IgD-negative memory B cell (primary cell): Measurements from ENCODE around the gene ANKRD9. TPM values are rescaled to one million over a fixed set of nuclear protein-coding genes. Genes with fewer than 3 reads are reported as not detected.

Source experiments
- H3K27ac Mint-ChIP-seq, 3 donors: one replicate each; pipeline ENCODE4 v1.8.0; 2020 to 2022; ENCODE audit warnings: mild to moderate bottlenecking in 3 of 3, mixed read lengths in 3 of 3, moderate library complexity in 1 of 3
- H3K27me3 Mint-ChIP-seq: one replicate; pipeline ENCODE4 v1.8.0; 2021; ENCODE audit warnings: mixed read lengths
- H3K36me3 Mint-ChIP-seq: one replicate; pipeline ENCODE4 v1.8.0; 2020; ENCODE audit warnings: mild to moderate bottlenecking, mixed read lengths
- H3K4me1 Mint-ChIP-seq, 3 donors: one replicate each; pipeline ENCODE4 v1.8.0; 2020 to 2022; ENCODE audit warnings: mixed read lengths in 3 of 3, mild to moderate bottlenecking in 1 of 3
- H3K4me3 Mint-ChIP-seq, 4 donors: one replicate each; pipeline ENCODE4 v1.8.0; 2020 to 2022; ENCODE audit warnings: mild to moderate bottlenecking in 4 of 4, mixed read lengths in 4 of 4, moderate library complexity in 3 of 4
- H3K9me3 Mint-ChIP-seq, 3 donors: one replicate each; pipeline ENCODE4 v1.8.0; 2020 to 2021; ENCODE audit warnings: mixed read lengths in 3 of 3, mild to moderate bottlenecking in 1 of 3
- polyA plus RNA-seq: library from polyadenylated mRNA; unstranded; fragments of 300-500 nt; fragmentation: Illumina TruSeq; gene quantifications from one replicate; pipeline ENCODE4 v1.2.3, GENCODE V29; 2021

The ANKRD9 gene
- polyA plus RNA-seq, 1 donor from 2014 or later: 0.93 TPM

DNA sequence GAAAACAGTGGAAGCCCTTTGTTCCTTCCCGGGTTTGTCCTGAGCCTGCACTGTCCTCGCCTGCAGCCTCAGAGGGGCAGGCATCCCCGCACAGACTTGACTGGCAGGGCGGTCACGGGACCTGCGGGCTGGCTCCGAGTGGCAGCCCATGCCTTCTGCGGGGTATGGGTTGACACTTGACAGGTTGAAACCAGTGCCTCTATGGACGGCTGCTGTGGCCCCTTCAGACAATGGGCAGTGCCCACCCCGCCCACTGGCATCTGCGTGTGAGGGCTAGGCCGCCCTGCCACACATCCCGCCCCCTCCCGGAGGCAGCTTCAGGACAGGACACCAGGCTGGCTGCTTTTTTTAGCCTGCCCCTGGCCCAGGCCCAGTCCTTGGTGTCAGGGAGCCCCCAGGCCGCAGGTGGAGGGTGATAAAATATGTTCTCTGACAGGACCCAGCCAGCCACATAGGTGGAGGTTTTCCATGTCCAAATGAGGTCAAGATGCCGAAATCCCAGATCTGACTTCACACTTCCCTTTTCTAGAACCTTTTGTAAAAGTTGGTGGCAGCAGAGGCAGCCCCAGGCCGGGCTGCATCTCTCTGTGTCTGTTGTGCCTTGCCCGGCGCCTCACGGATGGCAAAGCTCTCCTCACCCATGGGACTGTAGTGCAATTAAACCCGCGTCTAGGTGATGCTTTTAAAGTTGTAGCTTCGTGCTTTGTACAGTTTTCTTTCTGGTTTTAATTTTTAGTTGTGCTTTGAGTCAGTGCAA, 10.0 kb downstream of the ANKRD9 start:
- no peaks in the 10 kb centered on the region for H3K9me3 Mint-ChIP-seq
- no peaks in the 10 kb centered on the region for H3K4me1 Mint-ChIP-seq
- peaks cover 1% of the 10 kb centered on the region for H3K36me3 Mint-ChIP-seq
- H3K4me3 Mint-ChIP-seq: no peak overlapping the region
- H3K27me3 Mint-ChIP-seq: no peaks in the 10 kb centered on the region
- no peak overlapping the region for H3K27ac Mint-ChIP-seq

DNA sequence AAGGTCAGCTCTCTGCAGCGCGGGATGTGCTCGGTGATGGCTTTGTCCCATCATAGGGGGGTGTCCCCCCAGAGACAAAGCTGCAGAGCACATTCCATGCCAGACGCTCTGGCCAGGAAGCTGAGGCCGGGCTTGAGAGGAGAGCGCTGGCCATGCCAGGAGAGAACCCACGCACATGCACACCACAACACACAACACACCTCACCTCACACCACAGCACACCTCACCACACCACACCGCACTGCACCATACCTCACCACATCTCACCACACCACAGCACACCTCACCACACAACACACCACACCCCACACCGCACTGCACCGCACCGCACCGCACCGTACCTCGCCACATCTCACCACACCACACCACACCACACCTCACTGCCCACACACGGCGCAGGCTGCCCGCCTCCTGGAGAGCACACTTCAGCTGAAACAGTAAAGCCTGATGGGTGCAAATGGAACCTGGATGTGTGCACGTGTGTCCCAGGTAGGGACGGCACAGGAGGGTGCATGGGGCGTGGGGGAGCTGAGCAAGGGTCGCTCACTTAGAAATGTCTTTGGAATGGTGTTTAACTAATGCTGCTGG, 10.8 kb downstream of the ANKRD9 start:
- Mint-ChIP-seq H3K27me3 (no peaks in the 10 kb centered on the region), H3K4me3 (no peak overlapping the region), H3K36me3 (peaks cover 1% of the 10 kb centered on the region), H3K9me3 (no peaks in the 10 kb centered on the region), H3K4me1 (no peaks in the 10 kb centered on the region), H3K27ac (peak overlapping the region in 1 of 3 donors; percentile 31)

DNA sequence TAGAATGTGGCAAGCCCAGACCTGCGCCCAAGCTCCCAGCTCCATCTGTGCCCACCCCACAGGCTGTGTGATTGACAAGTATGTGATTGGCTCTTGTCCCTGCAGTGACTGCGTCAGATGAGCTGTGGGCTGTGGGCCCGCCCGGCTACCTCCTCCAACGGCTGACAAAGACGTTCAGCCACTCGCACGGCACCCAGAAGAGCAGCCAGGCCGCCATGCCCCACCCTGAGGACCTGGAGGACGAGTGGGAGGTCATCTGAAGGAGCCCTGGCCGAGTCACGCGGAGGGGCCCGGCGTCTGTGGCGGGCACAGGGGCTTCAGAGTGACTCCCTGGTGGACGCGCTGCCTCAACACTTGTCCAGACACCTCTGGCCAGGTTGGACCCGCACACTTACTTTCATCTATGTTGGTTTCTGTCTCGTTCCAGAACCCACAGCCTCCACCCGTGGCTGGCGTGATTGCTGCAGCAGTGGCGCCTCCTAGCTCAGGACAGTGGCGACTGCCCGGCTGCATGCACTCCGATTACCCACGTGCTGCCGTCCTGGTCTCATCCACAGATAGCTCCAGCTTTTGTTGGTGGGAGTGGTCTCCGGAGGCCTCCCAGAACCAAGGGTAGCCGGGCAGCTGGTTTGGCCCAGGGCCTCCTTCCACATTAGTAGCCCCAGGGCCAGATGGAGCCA, 11.4 kb downstream of the ANKRD9 start:
- Mint-ChIP-seq H3K4me1 (no peaks in the 10 kb centered on the region), H3K27ac (no peak overlapping the region), H3K36me3 (peaks cover 1% of the 10 kb centered on the region), H3K27me3 (no peaks in the 10 kb centered on the region), H3K9me3 (no peaks in the 10 kb centered on the region), H3K4me3 (no peak overlapping the region)

DNA sequence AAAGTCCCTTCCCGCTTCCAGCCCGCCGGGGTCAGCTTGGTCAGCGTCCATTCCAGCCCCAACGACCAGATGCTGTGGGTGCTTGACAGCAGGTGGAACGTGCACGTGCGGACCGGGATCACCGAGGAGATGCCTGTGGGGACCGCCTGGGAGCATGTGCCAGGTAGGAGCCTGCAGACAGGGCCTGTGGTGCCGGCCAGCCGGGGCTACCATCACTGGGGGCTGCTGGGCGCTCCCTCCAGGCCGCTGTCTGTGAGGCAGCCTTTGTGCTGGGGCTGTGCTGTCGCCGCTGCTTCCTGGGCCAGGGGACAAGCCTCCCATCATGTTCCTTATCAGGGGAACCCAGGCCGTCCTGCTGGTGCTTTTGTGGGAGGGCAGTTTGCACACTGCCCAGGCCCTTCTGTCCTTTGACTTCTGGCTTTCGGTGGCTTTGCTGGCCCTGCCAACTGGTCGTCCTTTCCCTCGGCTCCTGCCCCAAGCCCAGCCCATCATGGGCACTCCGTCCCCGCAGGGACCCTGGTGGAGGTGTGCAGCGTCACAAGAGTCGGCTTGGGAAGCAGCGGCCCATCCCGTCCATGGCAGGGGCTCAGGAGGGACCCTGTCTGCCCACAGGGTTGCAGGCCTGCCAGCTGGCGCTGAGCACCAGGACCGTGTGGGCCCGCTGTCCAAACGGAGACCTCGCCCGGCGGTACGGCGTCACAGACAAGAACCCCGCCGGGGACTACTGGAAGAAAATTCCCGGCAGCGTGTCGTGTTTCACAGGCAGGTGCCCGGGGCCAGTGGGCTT, 12.4 kb downstream of the ANKRD9 start:
- no peaks in the 10 kb centered on the region for H3K9me3 Mint-ChIP-seq
- H3K4me1 Mint-ChIP-seq: no peaks in the 10 kb centered on the region
- H3K4me3 Mint-ChIP-seq: no peak overlapping the region
- peaks cover 1% of the 10 kb centered on the region for H3K36me3 Mint-ChIP-seq
- no peaks in the 10 kb centered on the region for H3K27me3 Mint-ChIP-seq
- H3K27ac Mint-ChIP-seq: peak overlapping the region in 1 of 3 donors; percentile 50

DNA sequence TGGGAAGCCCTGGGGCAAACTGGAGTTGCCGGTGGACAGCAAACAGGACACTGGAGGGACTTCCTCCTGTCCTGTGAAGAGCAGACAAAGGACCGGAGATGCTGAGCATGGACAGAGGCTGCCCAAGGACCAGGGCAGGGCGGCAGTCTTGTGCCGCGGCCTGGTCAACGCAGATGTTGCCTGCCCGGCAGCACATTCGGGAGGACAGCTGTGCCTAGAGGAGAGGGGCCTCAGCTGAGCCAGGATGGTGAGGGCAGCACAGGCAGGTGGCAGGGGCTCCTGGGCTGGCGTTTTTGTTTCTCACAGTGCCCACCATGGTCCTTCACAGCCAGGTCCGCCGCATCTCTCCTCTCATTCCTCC, 13.3 kb downstream of the ANKRD9 start:
- Mint-ChIP-seq H3K27me3 (no peaks in the 10 kb centered on the region), H3K9me3 (no peaks in the 10 kb centered on the region), H3K36me3 (peaks cover 1% of the 10 kb centered on the region), H3K27ac (no peak overlapping the region), H3K4me3 (no peak overlapping the region), H3K4me1 (no peaks in the 10 kb centered on the region)

DNA sequence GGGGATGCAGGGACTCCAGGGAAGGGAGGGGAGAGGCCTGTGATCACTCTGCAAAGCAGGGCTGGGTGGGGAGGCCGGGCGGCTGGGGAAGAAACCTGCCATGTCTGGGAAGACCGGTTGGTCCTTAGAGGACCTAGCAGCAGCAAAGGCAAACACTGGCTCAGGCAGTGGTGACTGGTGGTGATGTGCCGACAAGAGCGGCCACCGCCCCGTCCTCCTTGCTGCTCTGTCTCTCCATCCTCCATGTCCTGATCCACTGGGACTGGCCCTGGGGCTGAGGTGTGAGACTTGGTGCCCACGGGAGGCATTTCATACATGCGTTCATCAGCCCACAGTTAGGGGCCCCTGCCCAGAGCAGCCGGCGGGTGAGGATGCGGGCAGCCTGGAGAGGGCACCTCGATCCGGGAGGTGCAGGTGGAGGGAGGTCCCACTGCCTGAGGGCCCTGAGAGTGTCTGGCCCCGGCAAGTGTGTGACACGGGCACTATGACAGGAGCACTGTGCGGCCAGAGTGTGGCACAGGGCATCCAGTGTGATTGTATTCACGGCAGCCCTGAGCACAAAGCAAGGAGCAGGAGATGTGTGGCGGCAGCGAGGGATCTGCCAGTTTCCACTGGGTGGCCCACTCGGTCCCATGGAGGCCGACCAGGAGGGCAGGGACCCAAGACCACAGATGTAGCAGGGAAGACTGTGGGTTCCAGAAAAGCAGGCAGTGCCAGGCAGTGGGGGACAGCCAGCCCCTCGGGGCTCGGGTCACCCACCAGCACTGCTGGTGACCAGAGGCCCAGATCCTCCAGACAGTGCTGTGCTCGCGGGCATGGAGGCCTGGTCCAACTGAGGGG, 13.9 kb downstream of the ANKRD9 start:
- Mint-ChIP-seq H3K4me3 (no peak overlapping the region), H3K27me3 (no peaks in the 10 kb centered on the region), H3K36me3 (peaks cover 1% of the 10 kb centered on the region)

DNA sequence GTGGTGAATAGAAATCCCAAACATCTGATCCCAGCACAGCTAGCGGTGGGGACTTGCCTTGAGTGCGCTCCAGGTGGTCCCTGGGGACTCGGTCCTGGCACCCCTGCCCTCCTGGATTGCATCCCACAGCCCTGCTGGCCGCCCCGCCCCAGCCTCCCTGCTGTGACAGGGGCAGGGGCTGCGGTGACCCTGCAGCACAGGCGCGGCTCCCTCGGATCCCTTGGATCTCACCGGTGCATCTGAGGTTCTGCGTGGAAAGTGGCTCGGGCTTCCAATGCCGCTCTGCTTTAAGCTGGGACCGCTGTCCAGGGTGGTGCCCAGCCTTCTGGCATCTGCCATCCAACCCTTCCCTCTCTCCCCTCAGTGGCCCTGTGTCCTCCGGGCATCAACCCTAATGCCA, 16.0 kb downstream of the ANKRD9 start:
- Mint-ChIP-seq H3K27me3 (no peaks in the 10 kb centered on the region), H3K4me1 (no peaks in the 10 kb centered on the region), H3K4me3 (no peak overlapping the region), H3K9me3 (no peaks in the 10 kb centered on the region), H3K27ac (no peak overlapping the region), H3K36me3 (no peaks in the 10 kb centered on the region)

More for the DNA sequence above, 13.9 kb downstream of the ANKRD9 start:
- Mint-ChIP-seq H3K27ac (no peak overlapping the region), H3K4me1 (no peaks in the 10 kb centered on the region), H3K9me3 (no peaks in the 10 kb centered on the region)

DNA sequence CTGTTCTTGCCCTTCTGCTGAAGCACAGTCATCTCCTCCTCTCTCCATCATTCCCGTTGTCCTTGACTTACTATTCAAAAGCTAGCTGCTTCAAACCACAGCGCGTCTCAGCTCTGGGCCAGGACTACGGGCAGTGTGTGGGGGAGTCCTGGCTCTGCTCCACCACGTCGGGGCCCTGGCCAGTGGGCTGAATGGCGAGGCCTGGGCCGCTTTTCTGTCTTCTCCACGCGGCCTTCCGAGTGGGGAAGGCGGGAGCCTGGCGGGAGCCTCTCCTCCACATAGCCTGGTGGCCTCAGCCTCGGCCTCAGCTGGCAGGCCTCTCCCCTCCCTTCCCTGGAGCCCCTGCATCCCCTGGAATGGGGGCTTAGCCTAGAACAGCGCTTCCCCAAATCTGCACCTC, 16.5 kb downstream of the ANKRD9 start:
- Mint-ChIP-seq H3K4me3 (no peak overlapping the region), H3K27me3 (no peaks in the 10 kb centered on the region), H3K9me3 (no peaks in the 10 kb centered on the region), H3K36me3 (no peaks in the 10 kb centered on the region), H3K4me1 (no peaks in the 10 kb centered on the region), H3K27ac (no peak overlapping the region)

DNA sequence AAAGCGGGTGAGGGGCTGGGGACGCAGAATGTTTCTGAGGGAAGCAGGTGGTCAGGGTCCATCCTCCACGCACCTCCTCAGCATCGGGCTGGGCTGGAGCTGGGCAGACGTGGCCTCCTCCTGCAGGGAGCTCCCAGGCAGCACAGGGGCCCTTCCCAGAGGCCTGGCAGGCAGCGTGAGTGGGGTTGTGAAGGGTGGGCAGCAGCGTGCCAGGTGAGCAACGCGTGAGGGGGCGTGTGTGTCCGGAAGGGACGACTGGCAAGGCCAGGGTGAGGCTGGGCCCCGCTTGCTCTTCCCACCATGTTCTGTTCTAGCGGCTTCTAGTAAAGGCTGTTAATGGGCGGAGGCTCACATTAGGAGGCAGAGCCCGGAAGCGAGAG, 17.1 kb downstream of the ANKRD9 start:
- no peak overlapping the region for H3K27ac Mint-ChIP-seq
- no peaks in the 10 kb centered on the region for H3K27me3 Mint-ChIP-seq
- no peaks in the 10 kb centered on the region for H3K36me3 Mint-ChIP-seq
- H3K4me1 Mint-ChIP-seq: no peaks in the 10 kb centered on the region
- H3K4me3 Mint-ChIP-seq: no peak overlapping the region
- no peaks in the 10 kb centered on the region for H3K9me3 Mint-ChIP-seq

DNA sequence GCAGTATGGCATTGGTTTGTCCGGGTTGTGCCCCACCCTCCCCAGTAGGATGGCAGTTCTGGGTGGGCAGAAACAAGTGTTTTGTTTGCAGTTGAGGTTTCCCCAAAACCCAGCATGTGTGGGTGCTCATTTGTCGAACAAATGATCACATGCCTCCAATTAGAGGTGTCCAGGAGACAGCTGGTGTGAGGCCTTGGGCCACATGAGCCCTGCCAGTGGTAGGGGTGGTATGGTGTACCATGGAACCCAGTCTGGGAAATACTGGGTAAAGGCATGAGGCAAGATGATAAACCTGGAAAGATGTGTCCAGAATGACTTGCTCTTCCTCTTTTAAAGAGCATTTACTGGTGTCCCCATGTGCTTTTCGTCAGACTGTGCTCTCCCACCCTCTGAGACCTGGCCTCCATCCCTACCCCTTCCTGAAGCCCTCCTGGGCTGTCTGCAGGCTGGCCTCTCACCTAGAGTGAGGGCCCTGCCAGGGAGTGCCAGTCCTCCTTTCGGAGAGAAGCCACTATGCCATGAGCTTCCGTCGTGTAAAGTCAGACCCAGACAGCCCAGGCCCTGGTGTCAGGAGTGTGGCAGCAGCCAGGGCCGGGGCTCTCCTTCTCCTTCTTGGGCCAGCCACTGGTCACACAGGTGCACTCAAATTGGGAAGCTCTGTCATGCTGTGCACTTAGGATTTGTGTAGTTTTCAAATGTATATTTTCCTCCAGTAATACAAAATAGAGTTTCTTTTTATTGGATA, 17.6 kb downstream of the ANKRD9 start:
- H3K36me3 Mint-ChIP-seq: no peaks in the 10 kb centered on the region
- H3K27ac Mint-ChIP-seq: no peak overlapping the region
- no peaks in the 10 kb centered on the region for H3K9me3 Mint-ChIP-seq
- no peaks in the 10 kb centered on the region for H3K27me3 Mint-ChIP-seq
- H3K4me1 Mint-ChIP-seq: no peaks in the 10 kb centered on the region
- H3K4me3 Mint-ChIP-seq: peak overlapping the region in 1 of 4 donors; percentile 68

DNA sequence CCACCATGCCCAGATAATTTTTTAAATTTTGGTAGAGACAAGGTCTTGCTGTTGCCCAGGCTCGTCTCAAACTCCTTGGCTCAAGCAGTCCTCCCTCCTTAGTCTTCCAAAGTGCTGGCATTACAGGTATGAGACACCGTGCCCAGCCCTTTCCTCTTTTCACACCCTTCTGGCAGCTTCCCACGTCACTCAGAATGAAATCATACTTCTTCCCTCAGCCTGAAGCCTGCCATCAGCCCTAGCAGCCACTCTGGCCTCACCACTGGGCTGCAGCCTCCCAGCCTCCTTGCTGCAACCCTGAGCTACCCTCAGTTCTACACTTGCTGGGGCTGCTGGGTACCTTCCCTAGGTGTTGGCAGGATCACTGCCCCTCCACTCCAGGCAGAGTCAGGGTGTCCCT, 18.2 kb downstream of the ANKRD9 start:
- Mint-ChIP-seq H3K9me3 (no peaks in the 10 kb centered on the region), H3K36me3 (peaks cover under 1% of the 10 kb centered on the region)

DNA sequence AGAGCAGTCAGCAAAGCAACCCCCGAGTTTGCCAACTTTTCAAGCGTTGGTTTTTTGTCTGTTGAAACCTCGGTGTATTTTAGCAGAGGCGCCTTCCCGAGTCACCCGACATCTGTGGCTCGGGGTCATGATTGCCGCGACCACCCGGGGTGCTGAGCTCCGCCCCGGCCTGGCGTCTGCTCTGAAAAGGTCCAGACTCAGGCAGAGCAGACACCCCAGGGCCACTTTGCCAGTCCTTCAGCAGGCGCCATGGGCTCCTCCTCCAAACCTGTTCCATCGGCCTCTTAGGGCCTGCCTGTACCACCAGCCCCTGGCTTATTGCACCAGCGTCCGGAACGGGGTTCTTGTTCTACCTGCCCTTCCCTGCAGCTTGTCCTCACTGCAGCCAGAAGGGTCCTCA, 19.1 kb downstream of the ANKRD9 start:
- Mint-ChIP-seq H3K4me1 (no peaks in the 10 kb centered on the region), H3K4me3 (no peak overlapping the region), H3K27me3 (no peaks in the 10 kb centered on the region), H3K27ac (no peak overlapping the region), H3K9me3 (no peaks in the 10 kb centered on the region), H3K36me3 (peaks cover 1% of the 10 kb centered on the region)

More for the DNA sequence above, 18.2 kb downstream of the ANKRD9 start:
- Mint-ChIP-seq H3K27me3 (no peaks in the 10 kb centered on the region), H3K4me1 (no peaks in the 10 kb centered on the region), H3K27ac (no peak overlapping the region), H3K4me3 (no peak overlapping the region)

DNA sequence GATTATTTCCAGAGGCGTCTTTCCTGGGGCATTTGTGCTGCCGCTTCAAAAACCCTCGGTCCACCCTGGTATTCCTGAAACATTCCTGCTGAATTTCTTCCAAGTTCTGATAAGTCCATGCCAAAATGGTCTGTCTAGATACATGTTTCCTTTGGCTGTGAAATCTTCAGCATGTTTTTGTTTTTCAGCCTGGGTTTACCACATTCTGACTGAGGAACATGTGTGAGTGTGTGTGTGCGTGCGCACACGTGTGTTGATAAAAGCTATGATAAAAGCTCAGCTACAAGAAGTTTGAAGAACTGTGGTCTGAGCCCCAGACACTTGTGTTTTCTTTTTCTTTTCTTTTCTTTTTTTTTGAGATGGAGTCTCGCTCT, 22.4 kb downstream of the ANKRD9 start:
- H3K27ac Mint-ChIP-seq: no peak overlapping the region
- peaks cover 0 to 9% (median 0%) of the 10 kb centered on the region in 3 donors for H3K9me3 Mint-ChIP-seq
- H3K36me3 Mint-ChIP-seq: peaks cover 8% of the 10 kb centered on the region

More for the DNA sequence above, 22.4 kb downstream of the ANKRD9 start:
- H3K4me3 Mint-ChIP-seq: no peak overlapping the region
- H3K27me3 Mint-ChIP-seq: no peaks in the 10 kb centered on the region
- no peaks in the 10 kb centered on the region for H3K4me1 Mint-ChIP-seq
